AG04450 (cell line): Measurements from ENCODE around the gene OTUB2. TPM values are rescaled to one million over a fixed set of nuclear protein-coding genes. Genes with fewer than 3 reads are reported as not detected.

Source experiments
- CTCF ChIA-PET: fragments of 300-600, 350-600 bp; formaldehyde crosslinking; extraction: SDS; loops from one replicate; lab custom pipeline; 2022; ENCODE audit warnings: antibody characterized with exemption, inconsistent platforms; lab: Charles Lee
- POLR2A ChIA-PET: fragments of 350-600 bp; formaldehyde crosslinking; extraction: SDS; loops from one replicate; lab custom pipeline; 2021; ENCODE audit warnings: antibody characterized with exemption, inconsistent platforms; lab: Yijun Ruan, JAX
- DNase-seq: peaks from one replicate; pipeline ENCODE4 v3.0.0-alpha.2; 2011; ENCODE audit warnings: low read depth, low spot score
- H3K27ac ChIP-seq: one replicate; pipeline ENCODE4 v1.5.1; 2012; ENCODE audit warnings: low read depth, low read length, control low read depth
- H3K27me3 ChIP-seq: one replicate; pipeline ENCODE4 v1.6.0; 2012; ENCODE audit warnings: low read length; ENCODE audit not compliant: control insufficient read depth, insufficient read depth
- H3K4me3 ChIP-seq: 2 replicates; pipeline ENCODE4 v1.5.1; 2011; ENCODE audit warnings: mild to moderate bottlenecking, low read depth, low read length, control low read depth
- H3K9me3 ChIP-seq: 2 replicates; pipeline ENCODE4 v1.5.1; 2012; ENCODE audit warnings: low read length; ENCODE audit not compliant: control insufficient read depth, insufficient read depth
- CTCF ChIP-seq: IDR thresholded peaks from 2 replicates; pipeline ENCODE4 v1.5.1; 2011; ENCODE audit warnings: low read depth, low read length, control low read depth, inconsistent platforms
- polyA plus RNA-seq: library from polyadenylated mRNA; depleted of rRNA; stranded (reverse); fragments of >200 nt; gene quantifications from 2 replicates; pipeline ENCODE4 v1.2.3, GENCODE V29; 2011

The OTUB2 gene
- polyA plus RNA-seq, 1 experiment, result 2.3 TPM

GRCh38 chr14:93989939-93990338 is 36.2 kb upstream of the OTUB2 start:
- no peak for TF ChIP-seq CTCF
- DNase-seq, result no peak
- Histone ChIP-seq H3K27ac (no peak overlapping the region), H3K27me3 (peaks cover 3% of the 10 kb centered on the region), H3K9me3 (no peaks in the 10 kb centered on the region; the same call in 1 of the 2 replicates), H3K4me3 (no peak overlapping the region)
- CTCF ChIA-PET, result interaction anchor here (1.3 to 4.9 kb wide), 2 partner anchors 50 to 53 kb away, joined by 3 to 35 read pairs; no protein-coding TSS in a partner anchor
- POLR2A ChIA-PET, result no interaction called here

- Histone ChIP-seq H3K27ac (no peak overlapping the region), H3K9me3 (no peaks in the 10 kb centered on the region; the same call in 1 of the 2 replicates), H3K4me3 (no peak overlapping the region), H3K27me3 (peaks cover 3% of the 10 kb centered on the region)
- no peak for DNase-seq
- CTCF ChIA-PET, result interaction anchor here (0.9 to 4.9 kb wide), 5 partner anchors 13 to 145 kb away, joined by 3 to 35 read pairs (median 5); no protein-coding TSS in a partner anchor
- POLR2A ChIA-PET, result interaction anchor here (0.7 kb wide), 1 partner anchor 15 kb away, joined by 3 read pairs; the partner anchor contains the start of gene ASB2
- no peak for TF ChIP-seq CTCF
Observed at GRCh38 chr14:93991212-93991611, 34.9 kb upstream of the OTUB2 start.

GRCh38 chr14:93991649-93992048 is 34.5 kb upstream of the OTUB2 start:
- H3K9me3 ChIP-seq, result no peaks in the 10 kb centered on the region; the same call in 1 of the 2 replicates
- peaks cover 3% of the 10 kb centered on the region for H3K27me3 ChIP-seq
- no peak for TF ChIP-seq CTCF
- H3K27ac ChIP-seq, result no peak overlapping the region
- ChIA-PET POLR2A (no interaction called here), CTCF (interaction anchor here (0.9 to 4.9 kb wide), 4 partner anchors 12 to 145 kb away, joined by 3 to 35 read pairs (median 5); no protein-coding TSS in a partner anchor)
- no peak overlapping the region for H3K4me3 ChIP-seq
- no peak for DNase-seq

- Histone ChIP-seq H3K4me3 (no peak overlapping the region), H3K27me3 (peaks cover 3% of the 10 kb centered on the region), H3K27ac (no peak overlapping the region), H3K9me3 (no peaks in the 10 kb centered on the region)
- CTCF ChIA-PET, result interaction anchor here (4.9 kb wide), 1 partner anchor 53 kb away, joined by 35 read pairs; no protein-coding TSS in a partner anchor
- no peak for TF ChIP-seq CTCF
- POLR2A ChIA-PET, result interaction anchor here (0.5 kb wide), 1 partner anchor 181 kb away, joined by 6 read pairs; no protein-coding TSS in a partner anchor
- DNase-seq, result no peak
Observed at GRCh38 chr14:93993382-93993781, 32.8 kb upstream of the OTUB2 start.

- TF ChIP-seq CTCF, result no peak
- no peak overlapping the region for H3K4me3 ChIP-seq
- peak; percentile 21 for DNase-seq
- ChIA-PET POLR2A (no interaction called here), CTCF (interaction anchor here (1.0 to 11.2 kb wide), 3 partner anchors 55 to 102 kb away, joined by 3 to 270 read pairs (median 35); no protein-coding TSS in a partner anchor)
- H3K27ac ChIP-seq, result peak overlapping the region; percentile 61
- H3K9me3 ChIP-seq, result no peaks in the 10 kb centered on the region
- peaks cover 5% of the 10 kb centered on the region for H3K27me3 ChIP-seq
Observed at GRCh38 chr14:93994919-93995682, 31.0 kb upstream of the OTUB2 start.
